GM12878 (cell line): ENCODE measurements around the gene KRT75. TPM values are rescaled to one million over a fixed set of nuclear protein-coding genes. Genes with fewer than 3 reads are reported as not detected.
"Not testable (repeated sequence)": the region's sequence is repeated elsewhere in the genome, so short reads cannot be mapped to it uniquely, and the experiment has no call there.

ENCODE experiments used
- ATAC-seq: fragments of 200-7000 bp; cut with Tn5 transposase; 3 replicates; pipeline ENCODE4 v1.9.1; 2020; ENCODE audit warnings: mild to moderate bottlenecking, moderate library complexity
- BruUV-seq: library from RNA; stranded (reverse); fragments of 400-500 nt; replicated peaks from 2 replicates; lab custom pipeline; 2021; lab: Mats Ljungman, UMichigan
- CTCF ChIA-PET: fragments of 300-600 bp; sonication (Branson Sonifier 250); formaldehyde crosslinking; extraction: SDS; loops from one replicate; lab custom pipeline; 2021; ENCODE audit warnings: inconsistent platforms; lab: Yijun Ruan, JAX
- POLR2A ChIA-PET: fragments of 350-600 bp; formaldehyde crosslinking; extraction: SDS; loops from one replicate; lab custom pipeline; 2021; ENCODE audit warnings: inconsistent platforms; lab: Charles Lee
- RAD21 ChIA-PET: fragments of 300-600 bp; sonication (Branson Sonifier 250); formaldehyde crosslinking; loops from one replicate; lab custom pipeline; 2023; ENCODE audit warnings: antibody characterized with exemption; ENCODE audit not compliant: unreplicated experiment; lab: Charles Lee
- SMC1A ChIA-PET: fragments of 300-600 bp; sonication (Branson Sonifier 250); formaldehyde crosslinking; loops from one replicate; lab custom pipeline; 2023; ENCODE audit not compliant: unreplicated experiment, uncharacterized antibody; lab: Charles Lee
- DNase-seq: peaks from one replicate; pipeline ENCODE4 v3.0.0-alpha.2; 2011; ENCODE audit warnings: low read depth, low spot score
- FAIRE-seq: peaks from 3 replicates; lab custom pipeline; 2011; peaks lifted over from hg19 to GRCh38; lab: Jason Lieb, UNC
- H2AFZ ChIP-seq: 2 replicates; pipeline ENCODE4 v1.6.0; 2011; ENCODE audit warnings: low read depth, low read length, control low read depth; ENCODE audit not compliant: control insufficient read depth
- H3K27ac ChIP-seq: 2 replicates; pipeline ENCODE4 v1.5.1; 2011; ENCODE audit warnings: control low read depth; ENCODE audit not compliant: control insufficient read depth, insufficient read depth
- H3K27me3 ChIP-seq, 2 experiments: replicated peaks in 1 of 2; 2 replicates each; pipeline versions ENCODE4 v1.6.0 to v1.6.1; 2011; ENCODE audit warnings: low read length in 1 of 2; ENCODE audit not compliant: control insufficient read depth in 2 of 2, insufficient read depth in 2 of 2
- H3K36me3 ChIP-seq, 2 experiments: 2 replicates each; pipeline ENCODE4 v1.5.1; 2011; ENCODE audit warnings: low read length in 1 of 2; ENCODE audit not compliant: control insufficient read depth in 2 of 2, insufficient read depth in 2 of 2
- H3K4me1 ChIP-seq: 2 replicates; pipeline ENCODE4 v1.6.1; 2011; ENCODE audit warnings: mild to moderate bottlenecking, low read length, moderate library complexity, mixed read lengths; ENCODE audit not compliant: control insufficient read depth, insufficient read depth
- H3K4me2 ChIP-seq: 2 replicates; pipeline ENCODE4 v1.6.0; 2011; ENCODE audit warnings: control low read depth; ENCODE audit not compliant: control insufficient read depth, insufficient read depth
- H3K4me3 ChIP-seq: fragments of 200-600 bp; sonication (generic); 2 replicates; pipeline ENCODE4 v1.5.1; 2016
- H3K79me2 ChIP-seq: 2 replicates; pipeline ENCODE4 v1.6.0; 2011; ENCODE audit warnings: low read length; ENCODE audit not compliant: control insufficient read depth, insufficient read depth
- H3K9ac ChIP-seq: 2 replicates; pipeline ENCODE4 v1.8.0; 2011; ENCODE audit warnings: low read length, control low read depth, mixed read lengths; ENCODE audit not compliant: control insufficient read depth, insufficient read depth
- H3K9me3 ChIP-seq: replicated peaks from 3 replicates; pipeline ENCODE4 v1.5.1; 2011; ENCODE audit warnings: mild to moderate bottlenecking, low read length; ENCODE audit not compliant: control insufficient read depth, insufficient read depth
- H4K20me1 ChIP-seq: 2 replicates; pipeline ENCODE4 v1.6.0; 2011; ENCODE audit not compliant: control insufficient read depth, insufficient read depth
- ATF7 ChIP-seq: fragments of 450-650 bp; IDR thresholded peaks from 2 replicates; pipeline ENCODE4 v1.6.1; 2016; ENCODE audit warnings: low read depth, mild to moderate bottlenecking
- DPF2 ChIP-seq: fragments of 450-650 bp; IDR thresholded peaks from 2 replicates; pipeline ENCODE4 v1.6.1; 2017; ENCODE audit warnings: mild to moderate bottlenecking
- EED ChIP-seq: sonication (generic); IDR thresholded peaks from 2 replicates; pipeline ENCODE4 v1.6.1; 2016; ENCODE audit warnings: antibody characterized with exemption, low read depth
- NBN ChIP-seq: fragments of 450-650 bp; IDR thresholded peaks from 2 replicates; pipeline ENCODE4 v1.6.1; 2016
- NR2F1 ChIP-seq: fragments of 450-650 bp; conservative IDR thresholded peaks from 2 replicates; pipeline ENCODE4 v1.6.1; 2017; ENCODE audit warnings: mild to moderate bottlenecking
- SIX5 ChIP-seq: IDR thresholded peaks from 2 replicates; pipeline ENCODE4 v1.6.1; 2011; ENCODE audit warnings: mild to moderate bottlenecking, low read depth, low read length, moderate library complexity; ENCODE audit not compliant: severe bottlenecking
- SMC3 ChIP-seq: IDR thresholded peaks from 2 replicates; pipeline ENCODE4 v1.6.1; 2011; ENCODE audit warnings: low read length, improper control_type of control experiment, borderline replicate concordance
- SRF ChIP-seq, 2 experiments: IDR thresholded peaks; 2 replicates each; pipeline ENCODE4 v1.6.1; 2011; ENCODE audit warnings: low read depth in 2 of 2, low read length in 2 of 2, mild to moderate bottlenecking in 1 of 2, moderate library complexity in 1 of 2
- SUPT20H ChIP-seq: IDR thresholded peaks from 2 replicates; pipeline ENCODE4 v1.6.1; 2011; ENCODE audit warnings: low read depth, mild to moderate bottlenecking, low read length, moderate library complexity, borderline replicate concordance; ENCODE audit not compliant: control insufficient read depth
- TCF3 ChIP-seq: IDR thresholded peaks from 2 replicates; pipeline ENCODE4 v1.6.1; 2012; ENCODE audit warnings: low read depth, mild to moderate bottlenecking, low read length, borderline replicate concordance; ENCODE audit not compliant: insufficient read depth
- ZBED1 ChIP-seq: IDR thresholded peaks from 2 replicates; pipeline ENCODE4 v1.6.1; 2016; ENCODE audit warnings: borderline replicate concordance
- ZNF622 ChIP-seq: fragments of 450-650 bp; IDR thresholded peaks from 2 replicates; pipeline ENCODE4 v1.6.1; 2017; ENCODE audit warnings: mild to moderate bottlenecking, inconsistent platforms
- ZSCAN29 ChIP-seq: fragments of 450-650 bp; IDR thresholded peaks from 2 replicates; pipeline ENCODE4 v1.6.1; 2017; ENCODE audit warnings: mild to moderate bottlenecking, moderate library complexity
- WGBS: methylation state at CpG from one replicate; pipeline ENCODE4 v1.1.6; 2016; ENCODE audit warnings: low lambda C conversion rate; ENCODE audit not compliant: insufficient replicate concordance, insufficient coverage; ENCODE audit errors: missing lambda C conversion rate; 5-methylcytosine and 5-hydroxymethylcytosine counted together
- in situ Hi-C: fragments of 300-500 bp; cut with MboI; formaldehyde crosslinking; loops from 9 replicates; pipeline ENCODE4 v1.14.3; 2018; ENCODE audit warnings: mixed read lengths
- intact Hi-C: fragments of 100-400 bp; cut with micrococcal nuclease; formaldehyde crosslinking; loops from one replicate; pipeline ENCODE4 v1.14.2; 2022; ENCODE audit not compliant: unreplicated experiment
- polyA plus RNA-seq, 11 experiments: library from polyadenylated mRNA; depleted of rRNA in 4 of 11; unstranded in 6 of 11; stranded (reverse) in 5 of 11; fragments of >200 nt; fragmentation: Nextera tagmentation in 4 of 11; fragmentation: Illumina TruSeq in 1 of 11; extraction: Ambion mirVana in 4 of 11; extraction: Trizol in 1 of 11; gene quantifications; 1 replicate in 1 of 11; 2 replicates in 10 of 11; pipeline versions ENCODE4 v1.2.1 to v1.2.3, GENCODE V29; 2011 to 2016; ENCODE audit warnings: inconsistent platforms in 2 of 11, missing spikeins in 2 of 11, low read depth in 1 of 11
- total RNA-seq, 4 experiments: library from RNA; depleted of rRNA in 3 of 4; stranded (reverse); fragments of >200 nt in 3 of 4; fragmentation: Illumina TruSeq in 1 of 4; extraction: Trizol in 1 of 4; gene quantifications; 2 replicates each; pipeline versions ENCODE4 v1.2.1 to v1.2.3, GENCODE V29; 2013 to 2021
- TF ChIP-seq, protein P1 (sequence below): fragments of 450-650 bp; IDR thresholded peaks from 2 replicates; pipeline ENCODE4 v1.6.1; 2017; ENCODE audit warnings: antibody characterized with exemption, mild to moderate bottlenecking, moderate library complexity

The KRT75 gene
- total and polyA plus RNA-seq, 10 of the 15 experiments (the other 5 are each of a cell fraction or from before 2014, with no cell fraction given): not detected

DNA sequence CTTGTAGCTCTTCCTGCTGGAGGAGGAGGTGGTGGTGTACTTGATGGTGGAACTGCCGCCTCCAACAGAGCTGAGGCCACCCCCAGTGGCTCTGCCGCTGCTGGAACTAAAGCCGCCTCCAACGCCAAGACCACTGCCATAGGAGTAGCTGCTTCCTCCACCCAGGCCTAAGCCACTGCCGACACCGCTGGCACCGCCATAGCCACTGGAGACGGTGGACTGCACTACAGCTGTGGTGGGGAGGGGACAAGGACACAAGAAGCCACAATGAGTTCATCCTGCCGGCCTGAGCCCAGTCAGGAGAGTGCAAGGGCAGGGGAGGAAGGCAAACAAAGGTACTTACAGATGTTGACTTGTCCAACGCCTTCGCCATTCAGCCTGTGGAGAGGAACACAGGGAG lies 13.0 kb upstream of the KRT75 start:
- H3K79me2 ChIP-seq, H2AFZ ChIP-seq, RAD21 ChIA-PET, DNase-seq, H3K4me2 ChIP-seq, POLR2A ChIA-PET, intact Hi-C loops, ATAC-seq, H3K36me3 ChIP-seq, H3K9me3 ChIP-seq, FAIRE-seq, H3K9ac ChIP-seq, H3K4me1 ChIP-seq, H3K27me3 ChIP-seq, H3K4me3 ChIP-seq, H3K27ac ChIP-seq, in situ Hi-C loops, BruUV-seq, H4K20me1 ChIP-seq: not testable (repeated sequence)
- ChIA-PET CTCF (interaction anchor here (0.6 kb wide), 1 partner anchor 1887 kb away, joined by 3 read pairs; no protein-coding TSS in a partner anchor), SMC1A (interaction anchor here (1.6 kb wide), 1 partner anchor 16 kb away, joined by 3 read pairs; no protein-coding TSS in a partner anchor)
- whole genome bisulfite sequencing: 62% methylated on average over 7 of the region's 11 CpGs

DNA sequence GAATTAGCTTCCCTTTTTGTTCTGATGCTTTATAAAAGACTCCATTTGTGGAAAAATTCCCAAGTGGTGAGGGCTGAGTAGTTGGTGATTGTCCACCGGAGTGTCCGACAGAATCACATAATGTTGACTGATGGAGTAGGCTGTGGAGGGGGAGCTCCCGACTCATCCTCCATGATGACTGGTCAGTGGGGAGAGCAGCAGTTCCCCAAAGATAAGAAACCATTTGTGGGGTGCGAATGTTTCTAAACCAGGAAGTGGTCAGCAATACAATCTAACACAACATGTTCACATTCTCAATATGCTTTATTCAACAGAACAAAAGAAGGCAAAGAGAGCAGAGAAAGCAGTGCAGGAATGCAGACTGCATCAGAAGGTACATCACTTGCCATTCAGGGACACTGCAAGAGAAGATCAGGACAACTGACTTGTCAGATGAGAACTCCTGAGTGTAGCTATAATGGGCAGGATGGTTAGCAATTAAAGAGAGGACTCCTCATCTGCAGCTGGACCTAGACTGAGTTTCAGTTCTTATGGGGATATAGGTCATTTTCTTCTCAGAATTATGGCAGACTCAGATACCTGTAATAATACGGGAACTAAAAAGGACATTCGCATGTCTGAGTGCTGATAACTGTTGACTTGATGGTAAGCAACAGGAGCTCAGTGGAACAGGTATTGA lies 12.3 kb upstream of the KRT75 start:
- intact Hi-C loops: no loop called here
- H4K20me1 ChIP-seq: no peaks in the 10 kb centered on the region
- H3K9me3 ChIP-seq: no peaks in the 10 kb centered on the region
- RAD21 ChIA-PET: no interaction called here
- H3K4me3 ChIP-seq: no peak overlapping the region
- DNase-seq: no peak
- SMC1A ChIA-PET: interaction anchor here (1.6 kb wide), 1 partner anchor 16 kb away, joined by 3 read pairs; no protein-coding TSS in a partner anchor
- CTCF ChIA-PET: interaction anchor here (0.6 kb wide), 1 partner anchor 1888 kb away, joined by 3 read pairs; no protein-coding TSS in a partner anchor
- H3K27me3 ChIP-seq: peaks cover 4 to 11% of the 10 kb centered on the region in 2 experiments
- no peak overlapping the region for H2AFZ ChIP-seq
- no peaks in the 10 kb centered on the region for H3K4me1 ChIP-seq
- no peak overlapping the region for H3K4me2 ChIP-seq
- no peak overlapping the region for H3K27ac ChIP-seq
- H3K36me3 ChIP-seq: no peaks in the 10 kb centered on the region
- no peak for FAIRE-seq
- no peak for ATAC-seq
- no peak overlapping the region for H3K9ac ChIP-seq
- in situ Hi-C loops: no loop called here
- BruUV-seq: no TSS peak
- 51% methylated on average over 6 of the region's 6 CpGs for WGBS
- POLR2A ChIA-PET: no interaction called here
- H3K79me2 ChIP-seq: no peaks in the 10 kb centered on the region
- no peak for TF ChIP-seq ZBED1
- TF ChIP-seq, protein P1, sequence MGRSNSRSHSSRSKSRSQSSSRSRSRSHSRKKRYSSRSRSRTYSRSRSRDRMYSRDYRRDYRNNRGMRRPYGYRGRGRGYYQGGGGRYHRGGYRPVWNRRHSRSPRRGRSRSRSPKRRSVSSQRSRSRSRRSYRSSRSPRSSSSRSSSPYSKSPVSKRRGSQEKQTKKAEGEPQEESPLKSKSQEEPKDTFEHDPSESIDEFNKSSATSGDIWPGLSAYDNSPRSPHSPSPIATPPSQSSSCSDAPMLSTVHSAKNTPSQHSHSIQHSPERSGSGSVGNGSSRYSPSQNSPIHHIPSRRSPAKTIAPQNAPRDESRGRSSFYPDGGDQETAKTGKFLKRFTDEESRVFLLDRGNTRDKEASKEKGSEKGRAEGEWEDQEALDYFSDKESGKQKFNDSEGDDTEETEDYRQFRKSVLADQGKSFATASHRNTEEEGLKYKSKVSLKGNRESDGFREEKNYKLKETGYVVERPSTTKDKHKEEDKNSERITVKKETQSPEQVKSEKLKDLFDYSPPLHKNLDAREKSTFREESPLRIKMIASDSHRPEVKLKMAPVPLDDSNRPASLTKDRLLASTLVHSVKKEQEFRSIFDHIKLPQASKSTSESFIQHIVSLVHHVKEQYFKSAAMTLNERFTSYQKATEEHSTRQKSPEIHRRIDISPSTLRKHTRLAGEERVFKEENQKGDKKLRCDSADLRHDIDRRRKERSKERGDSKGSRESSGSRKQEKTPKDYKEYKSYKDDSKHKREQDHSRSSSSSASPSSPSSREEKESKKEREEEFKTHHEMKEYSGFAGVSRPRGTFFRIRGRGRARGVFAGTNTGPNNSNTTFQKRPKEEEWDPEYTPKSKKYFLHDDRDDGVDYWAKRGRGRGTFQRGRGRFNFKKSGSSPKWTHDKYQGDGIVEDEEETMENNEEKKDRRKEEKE: no peak
- no peak for TF ChIP-seq SMC3
- TF ChIP-seq SRF (IDR thresholded peaks at IDR 0.05; ENCODE audit: low read depth in 2 of 2, low read length in 2 of 2): no peak
- no peak for TF ChIP-seq SUPT20H
- TF ChIP-seq EED: no peak
- no peak for TF ChIP-seq ZSCAN29
- no peak for TF ChIP-seq ATF7
- no peak for TF ChIP-seq ZNF622
- TF ChIP-seq NR2F1: no peak
- TF ChIP-seq SIX5: no peak
- no peak for TF ChIP-seq TCF3
- no peak for TF ChIP-seq DPF2
- TF ChIP-seq NBN: no peak
